ENCODE results near the gene INTS15. TPM values are rescaled to one million over a fixed set of nuclear protein-coding genes. Genes with fewer than 3 reads are reported as not detected.

The INTS15 gene
- polyA plus RNA-seq, 1 donor from 2014 or later: 36.2 TPM

GRCh38 chr7:6562106-6562505 lies 27.7 kb upstream of the INTS15 start:
- Histone ChIP-seq H3K27me3 (ENCODE audit: insufficient read depth, low read depth, low read length) (no peaks in the 10 kb centered on the region), H3F3A (ENCODE audit: insufficient read depth, low read length, poor library complexity, severe bottlenecking) (no peaks in the 10 kb centered on the region), H3K36me3 (ENCODE audit: insufficient read depth, low read length) (no peaks in the 10 kb centered on the region), H3K4me2 (ENCODE audit: low read length) (no peak overlapping the region), H3K4me3 (ENCODE audit: low read length) (no peak overlapping the region), H3K9me2 (ENCODE audit: insufficient read depth, low read length) (no peaks in the 10 kb centered on the region), H3K79me2 (replicated peaks; ENCODE audit: insufficient read depth, low read length) (no peaks in the 10 kb centered on the region), H3K9me3 (ENCODE audit: low read length) (no peaks in the 10 kb centered on the region), H3K9ac (ENCODE audit: low read length) (no peak overlapping the region), H2AFZ (ENCODE audit: low read depth, low read length) (no peak overlapping the region), H3K27ac (ENCODE audit: low read length) (no peak overlapping the region), H4K20me1 (ENCODE audit: insufficient read depth) (no peaks in the 10 kb centered on the region)
- TF ChIP-seq MXI1 (conservative IDR thresholded peaks at IDR 0.05; ENCODE audit: poor library complexity, severe bottlenecking) (no peak), EP300 (conservative IDR thresholded peaks at IDR 0.05; ENCODE audit: poor library complexity, severe bottlenecking) (no peak), REST (IDR thresholded peaks at IDR 0.05; ENCODE audit: borderline replicate concordance) (no peak), RAD21 (conservative IDR thresholded peaks at IDR 0.05) (no peak), CTCF (IDR thresholded peaks at IDR 0.05; ENCODE audit: poor library complexity, severe bottlenecking) (no peak), TAF1 (IDR thresholded peaks at IDR 0.05; ENCODE audit: low read depth) (no peak), POLR2AphosphoS5 (IDR thresholded peaks at IDR 0.05) (no peak), EZH2 (IDR thresholded peaks at IDR 0.05; ENCODE audit: borderline replicate concordance, insufficient read depth, low read length, poor library complexity, severe bottlenecking) (no peak), SMC3 (conservative IDR thresholded peaks at IDR 0.05; ENCODE audit: poor library complexity) (no peak)

GRCh38 chr7:6563936-6564770 lies 25.7 kb upstream of the INTS15 start:
- H3F3A ChIP-seq (ENCODE audit: insufficient read depth, low read length, poor library complexity, severe bottlenecking): no peaks in the 10 kb centered on the region
- H4K20me1 ChIP-seq (ENCODE audit: insufficient read depth): no peaks in the 10 kb centered on the region
- no peak overlapping the region for H3K4me3 ChIP-seq (ENCODE audit: low read length)
- no peak overlapping the region for H2AFZ ChIP-seq (ENCODE audit: low read depth, low read length)
- TF ChIP-seq RAD21 (conservative IDR thresholded peaks at IDR 0.05) (no peak), REST (IDR thresholded peaks at IDR 0.05; ENCODE audit: borderline replicate concordance) (no peak), SMC3 (conservative IDR thresholded peaks at IDR 0.05; ENCODE audit: poor library complexity) (no peak), CTCF (IDR thresholded peaks at IDR 0.05; ENCODE audit: poor library complexity, severe bottlenecking) (no peak)
- H3K9me3 ChIP-seq (ENCODE audit: low read length): no peaks in the 10 kb centered on the region
- H3K9ac ChIP-seq (ENCODE audit: low read length): no peak overlapping the region
- no peaks in the 10 kb centered on the region for H3K9me2 ChIP-seq (ENCODE audit: insufficient read depth, low read length)
- H3K27me3 ChIP-seq (ENCODE audit: insufficient read depth, low read depth, low read length): no peaks in the 10 kb centered on the region
- no peak overlapping the region for H3K4me2 ChIP-seq (ENCODE audit: low read length)
- H3K79me2 ChIP-seq (replicated peaks; ENCODE audit: insufficient read depth, low read length): no peaks in the 10 kb centered on the region
- H3K27ac ChIP-seq (ENCODE audit: low read length): no peak overlapping the region
- H3K36me3 ChIP-seq (ENCODE audit: insufficient read depth, low read length): no peaks in the 10 kb centered on the region
